HCEC 1CT (cell line): ENCODE measurements around the gene BMP7.

ENCODE experiments used
- DNase-seq: peaks from one replicate; pipeline ENCODE4 v3.0.0-alpha.2; 2017

The BMP7 gene

DNA sequence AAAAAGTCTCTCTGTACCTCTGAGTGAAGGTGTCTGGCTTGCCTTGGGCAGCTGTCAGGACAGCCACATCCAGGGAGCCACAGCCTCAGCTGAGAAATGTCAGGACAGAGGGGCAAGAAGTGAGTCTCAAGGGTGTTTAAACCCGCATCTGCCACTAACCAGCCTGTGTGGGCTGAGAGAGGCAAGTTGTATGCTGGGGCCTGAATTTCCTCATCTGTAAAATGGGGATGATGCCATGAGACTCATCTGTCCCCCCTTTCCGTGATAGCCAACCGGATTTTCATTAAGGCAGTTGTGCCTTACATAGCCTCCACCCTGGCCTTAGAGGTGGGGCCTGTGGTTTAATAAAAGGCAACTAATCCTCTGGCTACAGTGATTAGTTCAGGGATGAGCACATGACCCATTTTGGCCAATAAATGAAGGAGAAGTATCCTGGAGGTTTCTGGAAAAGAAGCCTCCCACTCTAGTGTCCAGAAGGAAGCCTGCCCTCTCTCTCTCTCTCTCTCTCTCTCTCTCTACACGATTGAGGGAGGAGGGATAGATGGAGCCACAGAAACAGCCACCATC, 79.3 kb downstream of the BMP7 start:
- no peak for DNase-seq

DNA sequence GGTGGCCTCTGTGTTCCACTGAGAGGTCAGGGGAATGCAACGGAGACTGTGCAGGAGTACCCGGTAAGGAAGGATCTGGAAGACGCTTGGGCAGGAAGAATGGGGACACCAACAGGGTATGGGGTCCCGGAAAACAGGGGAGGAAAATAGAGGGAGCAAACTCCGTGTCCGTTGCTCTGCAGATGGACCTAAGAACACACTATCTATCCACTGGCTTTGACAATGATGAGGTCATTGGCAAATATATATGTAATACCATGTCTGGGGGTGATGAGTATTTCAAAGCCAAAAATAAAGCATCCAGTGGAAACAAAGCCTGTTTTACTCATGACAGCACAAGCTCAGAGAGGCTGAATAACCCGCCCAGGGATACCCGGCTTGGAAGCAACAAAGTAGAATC, 80.2 kb downstream of the BMP7 start:
- no peak for DNase-seq

DNA sequence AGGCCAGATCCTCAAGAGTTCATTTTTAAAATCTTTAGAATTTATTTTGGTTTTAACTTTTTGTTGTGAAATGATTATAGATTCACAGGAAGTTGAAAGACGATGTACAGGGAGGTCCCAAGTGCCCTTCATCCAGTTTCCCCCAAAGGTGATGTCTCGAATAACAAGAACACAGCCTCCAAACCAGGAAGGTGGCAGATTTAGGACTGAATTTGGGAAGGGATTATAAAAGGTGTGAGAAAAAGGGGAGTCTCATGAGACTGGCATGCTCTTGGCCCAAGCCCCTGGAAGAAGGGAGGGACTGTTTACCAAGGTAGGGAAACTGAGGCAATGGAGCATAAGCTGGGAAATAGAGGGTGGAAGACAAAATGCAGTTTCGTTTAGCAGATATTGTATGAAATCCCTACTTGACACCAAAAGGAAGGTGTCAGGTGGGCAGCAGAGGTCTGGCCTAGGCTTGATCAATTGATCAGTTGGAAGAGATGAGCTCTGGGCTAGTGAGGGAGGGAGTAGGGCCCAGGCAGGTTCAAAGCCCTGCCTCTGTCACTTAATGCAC, 81.2 kb downstream of the BMP7 start:
- no peak for DNase-seq

DNA sequence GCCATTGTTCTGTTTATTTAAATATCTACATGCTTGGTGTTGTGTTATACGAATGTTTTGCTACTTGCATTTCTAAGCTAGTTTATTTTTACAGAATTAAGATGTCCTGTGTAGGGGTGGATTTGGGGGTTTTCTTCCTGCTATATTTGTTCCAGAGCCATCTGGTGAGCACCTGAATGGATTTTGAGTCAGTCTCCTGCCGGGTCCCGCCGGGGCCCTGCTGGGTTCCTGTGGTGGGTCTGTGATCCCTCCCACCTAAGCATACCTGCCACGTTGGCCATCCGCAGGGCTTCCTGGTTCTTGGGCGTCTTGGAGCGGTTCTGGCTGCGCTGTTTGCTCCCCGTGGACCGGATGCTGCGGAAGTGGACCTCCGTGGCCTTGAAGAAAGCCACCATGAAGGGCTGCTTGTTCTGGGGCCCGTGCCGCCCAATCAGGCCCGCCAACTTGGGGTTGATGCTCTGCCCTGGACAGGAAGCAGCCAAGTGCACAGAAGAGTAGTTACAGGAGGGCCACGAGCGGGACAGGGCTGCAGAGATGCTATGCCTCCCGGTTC, 82.9 kb downstream of the BMP7 start:
- DNase-seq = no peak

DNA sequence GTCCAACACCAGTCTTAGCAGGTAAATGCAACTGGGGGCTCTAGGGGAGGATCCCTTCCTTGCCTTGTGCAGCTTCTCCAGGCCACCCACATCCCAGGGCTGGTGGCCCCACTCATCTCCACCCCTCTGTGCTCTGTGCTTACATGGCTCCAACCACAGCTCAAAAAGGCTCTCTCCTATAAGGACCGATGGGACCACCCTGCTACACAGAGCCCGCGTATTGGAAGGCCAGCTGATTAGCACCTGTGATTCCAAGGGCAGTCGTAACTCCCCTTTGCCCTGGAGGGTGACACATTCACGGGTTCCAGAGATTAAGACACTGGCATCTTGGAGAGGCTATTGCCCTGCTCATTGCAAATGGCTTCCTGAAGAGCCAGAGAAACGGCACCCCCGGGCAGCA, 84.8 kb downstream of the BMP7 start:
- no peak for DNase-seq

DNA sequence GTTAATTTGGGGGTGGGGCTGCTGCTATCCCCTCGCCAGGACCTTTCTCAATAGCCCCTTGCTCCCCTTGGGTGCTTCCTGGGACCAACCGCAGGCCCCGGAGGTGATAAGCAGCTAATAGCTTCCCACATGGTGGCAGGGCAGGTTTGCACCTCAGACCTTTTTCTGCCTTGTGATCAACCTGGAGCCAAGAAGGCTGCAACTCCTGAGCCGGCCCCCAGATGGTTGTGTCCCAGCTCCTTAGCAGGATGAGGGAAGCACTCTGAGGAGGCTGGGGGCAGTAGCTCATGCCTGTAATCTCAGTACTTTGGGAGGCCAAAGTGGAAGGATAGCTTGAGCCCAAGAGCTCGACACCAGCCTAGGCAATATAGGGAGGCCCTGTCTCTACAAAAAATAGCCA, 85.5 kb downstream of the BMP7 start:
- no peak for DNase-seq

DNA sequence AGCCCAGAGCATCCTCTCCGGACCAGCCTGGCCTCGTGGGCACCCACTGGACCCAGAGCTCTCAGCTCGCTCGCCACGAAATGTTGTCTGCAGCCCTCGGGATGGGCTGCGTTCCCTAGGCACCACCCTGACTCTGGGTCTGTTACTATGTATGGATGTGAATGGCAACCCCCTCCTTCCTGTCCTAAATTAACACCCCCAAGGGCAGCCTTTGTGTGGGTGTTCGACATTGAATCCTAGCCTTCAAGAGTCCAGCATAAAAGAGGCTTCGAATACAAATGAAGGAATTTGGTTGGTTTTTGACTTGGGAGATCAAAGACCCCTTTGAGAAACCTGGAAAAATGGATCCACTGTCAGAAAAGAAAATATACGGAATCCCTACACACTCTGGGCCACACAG, 86.1 kb downstream of the BMP7 start:
- DNase-seq = no peak

DNA sequence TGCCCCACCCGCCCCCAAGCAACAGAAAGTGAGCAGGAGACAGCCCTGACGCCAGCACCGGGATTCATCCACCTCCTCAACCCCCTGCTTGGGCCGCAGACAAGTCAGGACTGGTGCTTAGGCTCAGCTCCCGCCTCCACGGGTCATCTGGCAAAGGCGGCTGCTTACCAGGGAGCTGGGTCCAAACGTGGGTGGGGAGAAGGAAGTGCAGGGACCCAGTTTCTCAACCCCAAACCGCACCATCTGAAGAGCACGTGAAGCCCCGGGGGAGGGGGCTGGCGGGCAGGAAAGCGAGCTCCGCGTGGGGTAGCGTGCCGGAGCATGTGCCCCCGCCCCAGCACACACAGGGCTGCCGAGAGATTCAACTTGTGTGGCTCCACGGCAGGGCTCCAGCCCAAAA, 87.2 kb downstream of the BMP7 start:
- no peak for DNase-seq

DNA sequence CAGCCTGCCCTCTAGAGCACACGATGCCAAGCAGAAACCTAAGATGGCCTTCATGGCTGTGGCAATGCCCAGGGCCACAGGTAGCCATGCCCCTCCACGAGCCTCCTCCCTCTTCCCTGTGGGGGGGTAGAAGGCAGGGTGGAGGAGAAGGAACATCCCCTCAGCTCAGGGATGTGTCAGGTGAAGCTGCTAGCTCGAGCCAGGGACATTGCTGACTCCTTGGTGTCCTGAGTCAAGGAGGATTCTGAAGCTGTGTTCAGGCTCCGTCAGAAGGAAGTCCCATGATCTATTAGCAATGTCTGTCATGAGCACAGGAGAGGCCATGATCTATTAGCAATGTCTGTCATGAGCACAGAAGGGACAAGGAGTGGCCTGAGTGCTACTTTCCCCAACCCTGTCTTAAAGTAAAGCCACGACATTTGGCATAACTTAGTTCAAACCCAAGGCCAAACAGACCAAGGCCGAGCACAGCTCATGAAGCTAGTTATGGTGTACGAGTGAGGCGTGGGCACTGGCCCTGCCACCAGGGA, 87.8 kb downstream of the BMP7 start:
- no peak for DNase-seq

DNA sequence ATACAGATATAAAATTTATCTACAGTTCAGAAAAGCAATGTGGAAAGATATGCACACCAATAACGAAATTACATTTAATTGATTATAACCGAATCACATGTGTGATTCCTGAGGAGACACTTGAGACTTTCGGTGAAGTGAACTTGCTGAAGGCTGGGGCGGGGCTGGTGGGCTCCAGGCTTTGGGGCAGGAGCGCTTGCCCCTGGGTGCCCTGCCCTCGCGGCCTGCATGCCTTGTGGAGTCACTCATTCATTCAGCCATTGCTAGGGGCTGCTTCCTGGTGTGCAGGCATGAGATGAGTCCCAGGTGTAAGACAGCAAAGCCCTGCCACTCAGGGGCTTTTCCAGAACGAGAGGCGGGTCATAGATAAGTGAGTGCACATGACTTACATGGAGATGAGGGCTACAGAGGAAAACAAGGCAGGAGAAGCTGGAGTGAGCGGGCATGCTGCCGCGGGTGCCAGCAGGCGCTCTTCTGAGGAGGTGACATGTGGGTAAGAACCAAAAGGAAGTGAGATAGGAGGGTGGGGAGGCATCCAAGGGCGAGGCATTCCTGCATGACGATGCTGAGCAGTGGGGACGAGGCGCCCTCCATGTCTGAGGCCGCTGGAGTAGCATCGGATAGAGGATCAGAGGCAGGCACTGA, 88.7 kb downstream of the BMP7 start:
- no peak for DNase-seq

DNA sequence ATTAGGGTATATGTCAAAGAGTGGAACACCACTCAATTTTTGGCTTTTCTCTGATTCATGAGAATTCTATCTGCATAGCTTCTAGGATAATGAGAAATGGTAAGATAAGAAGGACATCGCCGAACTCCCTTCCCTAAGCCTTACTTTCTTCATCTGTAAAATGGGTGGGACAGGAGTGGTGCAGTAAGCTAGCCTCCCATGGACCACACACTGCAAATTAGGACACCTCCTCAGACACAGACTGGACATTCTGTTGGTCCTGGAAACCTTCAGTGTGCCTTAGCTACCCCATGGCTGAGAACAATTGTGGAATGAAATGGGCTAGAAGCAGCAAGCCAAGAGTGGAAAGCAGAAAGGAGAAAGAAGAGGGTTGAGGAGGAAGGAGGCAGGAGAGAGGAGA, 89.6 kb downstream of the BMP7 start:
- no peak for DNase-seq

DNA sequence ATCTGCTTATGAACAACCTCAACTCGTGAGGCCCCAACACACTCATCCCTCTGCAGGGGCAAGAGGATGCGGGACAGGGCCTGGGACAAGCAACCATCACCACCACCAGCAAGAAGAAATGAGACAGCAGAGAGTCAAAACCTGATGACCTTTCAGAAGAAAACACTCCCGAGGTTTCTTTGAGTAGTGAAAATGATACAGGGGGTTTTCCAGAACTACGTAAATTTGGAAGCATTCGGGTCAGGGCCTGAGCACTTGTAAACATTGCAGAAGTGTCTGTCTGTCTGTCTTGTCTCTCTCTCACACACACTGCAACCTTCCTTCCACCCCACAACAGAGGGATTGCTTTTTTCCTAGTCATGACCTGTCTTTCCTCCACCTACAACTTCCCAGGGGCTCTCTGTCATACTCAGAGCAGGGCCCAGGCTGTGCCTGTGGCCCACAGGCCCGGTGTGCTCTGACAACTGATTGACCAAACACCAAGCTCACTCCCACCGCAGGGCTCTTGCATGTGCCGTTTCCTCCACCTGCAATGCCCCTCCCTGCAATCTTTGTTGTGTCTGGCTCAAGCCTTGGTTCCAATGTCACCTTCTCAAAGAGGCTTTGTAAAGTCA, 90.9 kb downstream of the BMP7 start:
- DNase-seq = no peak

DNA sequence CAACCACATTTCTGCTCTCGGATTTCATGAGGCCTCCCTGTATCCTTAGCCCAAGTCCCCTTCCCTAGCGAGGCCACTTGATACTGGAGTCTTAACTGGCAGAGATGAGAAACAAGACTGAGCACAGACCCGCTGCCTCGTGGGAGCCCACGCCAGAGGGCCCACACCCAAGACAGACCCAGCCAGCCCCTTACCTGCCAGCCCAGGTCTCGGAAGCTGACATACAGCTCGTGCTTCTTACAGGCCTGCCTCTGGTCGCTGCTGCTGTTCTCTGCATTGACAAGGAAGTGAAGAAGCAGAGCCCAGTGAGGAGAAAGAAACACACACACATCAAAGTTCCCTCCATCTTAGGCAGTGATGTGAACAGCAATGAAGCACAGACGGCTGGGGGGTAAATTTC, 91.7 kb downstream of the BMP7 start:
- no peak for DNase-seq

DNA sequence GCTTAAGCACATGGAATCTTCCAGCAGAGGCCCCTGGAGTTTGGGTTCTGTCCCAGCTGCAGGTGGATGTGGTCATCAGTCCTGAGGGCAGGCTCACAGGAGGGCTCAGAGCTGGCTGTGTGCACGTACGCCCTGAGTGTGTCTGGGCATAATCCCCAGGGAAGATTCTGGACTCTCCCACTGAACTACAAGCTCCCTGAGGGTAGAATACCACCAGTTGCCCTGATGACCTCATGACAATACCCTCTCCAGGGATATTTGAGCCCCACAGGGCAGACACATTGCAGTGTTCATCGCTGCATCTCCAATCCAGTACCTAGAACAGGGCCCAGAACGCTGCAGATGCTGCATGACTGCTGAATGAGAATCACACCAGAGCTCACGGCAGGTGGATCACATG, 92.5 kb downstream of the BMP7 start:
- no peak for DNase-seq

DNA sequence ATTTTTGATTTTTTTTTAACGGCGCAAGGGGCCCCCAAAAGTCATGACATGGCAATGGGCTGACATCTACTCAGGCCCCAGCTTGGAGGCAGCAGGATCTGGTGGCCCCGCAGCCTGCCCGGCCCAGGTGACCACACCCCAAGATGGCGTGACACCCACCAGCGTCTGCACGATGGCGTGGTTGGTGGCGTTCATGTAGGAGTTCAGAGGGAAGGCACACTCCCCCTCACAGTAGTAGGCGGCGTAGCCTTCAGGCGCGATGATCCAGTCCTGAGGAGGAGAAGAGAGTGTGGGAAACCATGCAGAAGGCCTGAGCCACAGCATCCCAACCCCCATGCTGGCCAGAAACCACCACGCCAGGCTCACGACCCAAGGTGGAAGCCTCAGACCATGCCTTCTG, 93.4 kb downstream of the BMP7 start:
- DNase-seq = no peak

DNA sequence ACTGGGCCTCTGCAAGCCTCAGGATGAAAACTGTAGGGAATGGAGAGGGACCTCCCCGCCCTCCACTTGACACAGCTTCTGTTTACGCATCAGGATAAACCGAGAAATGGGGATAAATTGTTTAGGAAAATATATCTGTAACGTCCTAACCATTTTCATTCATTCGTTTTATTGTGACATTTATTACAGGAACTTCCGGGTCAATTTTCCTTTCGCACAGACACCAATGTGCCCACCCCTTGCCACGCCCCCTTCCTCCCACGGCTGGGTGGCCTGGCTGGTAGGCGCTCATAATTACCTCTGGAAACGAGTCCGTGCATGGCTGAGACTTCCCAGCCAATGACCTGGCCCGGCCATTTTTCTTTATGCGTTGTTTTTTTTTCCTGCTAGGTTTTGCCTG, 96.1 kb downstream of the BMP7 start:
- no peak for DNase-seq

DNA sequence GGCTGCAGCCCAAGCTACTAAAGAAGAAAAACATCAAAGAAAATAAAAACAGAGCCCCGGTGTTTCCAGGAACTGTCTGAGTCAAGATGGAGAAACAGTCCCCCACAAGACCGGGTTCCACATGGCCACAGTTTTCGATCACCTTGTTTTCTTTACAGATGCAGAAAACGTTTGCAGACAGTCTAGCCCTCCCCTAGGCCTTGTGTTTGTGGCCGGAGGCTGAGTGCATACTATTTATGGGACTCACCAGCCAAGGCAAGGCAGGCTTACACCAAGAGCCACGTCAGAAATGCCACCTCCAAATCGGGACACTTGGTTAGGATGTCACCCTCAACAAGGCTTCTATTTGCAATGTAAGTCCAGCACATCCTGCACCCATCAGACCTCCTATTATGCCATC, 97.3 kb downstream of the BMP7 start:
- DNase-seq = no peak

DNA sequence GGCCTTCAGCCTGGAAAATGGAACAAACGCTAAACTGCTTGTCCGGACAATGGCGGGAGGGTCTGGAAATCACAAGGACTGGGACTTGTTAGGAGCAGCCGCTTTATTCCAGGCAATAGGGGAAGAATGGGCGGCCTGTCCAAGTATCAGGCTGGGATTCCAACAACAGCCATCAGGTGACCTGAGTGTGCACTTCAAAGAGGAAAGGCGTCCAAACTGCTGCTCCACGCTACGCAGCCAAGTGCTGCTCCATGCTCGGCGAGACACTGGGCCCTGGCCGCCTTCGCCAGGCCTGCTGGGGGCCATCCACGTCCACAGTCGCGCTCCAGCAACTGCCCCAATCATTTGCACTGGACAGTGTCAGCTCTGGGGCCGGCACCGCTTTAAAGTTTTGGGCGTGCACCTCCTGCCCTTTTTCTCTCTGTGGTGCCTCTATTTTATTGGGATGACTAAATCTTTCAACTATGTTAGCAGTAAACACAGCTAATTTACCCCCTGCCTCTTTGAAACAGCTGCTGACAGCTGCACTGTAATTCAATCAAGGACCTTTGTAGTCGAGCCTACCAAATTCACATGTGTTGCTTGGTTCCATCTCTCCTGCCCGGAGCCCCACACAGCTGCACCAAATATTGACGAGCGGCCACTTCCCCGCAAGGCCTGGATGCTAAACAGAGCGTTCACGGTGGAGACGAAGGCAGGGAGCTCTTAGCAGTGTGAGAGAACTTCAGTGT, 98.3 kb downstream of the BMP7 start:
- no peak for DNase-seq

DNA sequence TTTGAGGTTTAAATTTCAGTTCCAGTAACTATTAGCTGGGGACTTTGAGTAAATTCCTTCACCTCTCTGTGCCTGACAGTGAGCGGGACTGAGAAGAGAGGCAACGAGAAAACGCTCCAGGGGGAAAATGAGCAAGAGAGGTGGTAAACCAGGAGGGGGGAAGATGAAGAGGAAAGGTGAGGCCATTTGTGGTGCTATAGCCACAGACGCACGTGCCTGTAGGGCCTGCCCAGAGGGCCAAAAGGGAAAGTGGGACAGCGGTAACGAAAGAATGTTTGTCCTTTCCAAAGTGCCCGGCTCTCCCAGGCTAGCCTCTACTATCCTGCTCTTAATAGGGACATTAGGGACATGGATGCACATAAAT, 99.2 kb downstream of the BMP7 start:
- no peak for DNase-seq

DNA sequence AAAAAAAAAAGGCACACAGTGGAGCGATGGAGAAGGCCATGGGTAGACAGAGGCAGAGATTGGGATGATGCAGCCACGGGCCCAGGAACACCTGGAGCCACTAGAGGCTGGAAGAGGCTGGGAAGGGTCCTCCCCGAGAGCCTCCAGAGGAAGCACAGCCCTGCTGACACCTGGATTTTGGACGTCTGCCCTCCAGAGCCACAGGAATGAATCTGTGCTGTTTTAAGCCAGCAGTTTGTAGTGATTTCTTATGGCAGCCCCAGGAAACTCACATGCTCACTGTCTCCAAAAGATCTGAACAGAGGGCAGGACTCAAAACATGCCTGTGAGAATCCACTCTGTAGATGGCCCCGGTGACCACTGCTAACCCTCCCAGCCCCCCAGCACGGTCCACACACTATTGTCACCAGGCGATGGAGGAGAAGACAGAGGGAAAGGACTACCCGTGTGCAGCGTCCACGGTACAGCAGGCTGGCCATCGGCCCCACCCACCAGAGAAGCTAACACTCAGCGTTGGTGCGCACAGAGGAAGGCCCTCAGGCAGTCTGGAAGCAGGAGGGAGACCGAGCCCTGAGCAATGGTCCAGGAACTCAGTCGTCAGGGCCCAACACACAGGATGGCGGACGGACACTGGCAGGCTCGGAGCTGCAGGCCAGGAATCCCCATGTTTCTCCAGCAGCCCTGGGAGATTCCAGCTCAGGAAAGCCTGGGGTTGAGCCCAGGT, 99.7 kb downstream of the BMP7 start:
- DNase-seq = no peak

DNA sequence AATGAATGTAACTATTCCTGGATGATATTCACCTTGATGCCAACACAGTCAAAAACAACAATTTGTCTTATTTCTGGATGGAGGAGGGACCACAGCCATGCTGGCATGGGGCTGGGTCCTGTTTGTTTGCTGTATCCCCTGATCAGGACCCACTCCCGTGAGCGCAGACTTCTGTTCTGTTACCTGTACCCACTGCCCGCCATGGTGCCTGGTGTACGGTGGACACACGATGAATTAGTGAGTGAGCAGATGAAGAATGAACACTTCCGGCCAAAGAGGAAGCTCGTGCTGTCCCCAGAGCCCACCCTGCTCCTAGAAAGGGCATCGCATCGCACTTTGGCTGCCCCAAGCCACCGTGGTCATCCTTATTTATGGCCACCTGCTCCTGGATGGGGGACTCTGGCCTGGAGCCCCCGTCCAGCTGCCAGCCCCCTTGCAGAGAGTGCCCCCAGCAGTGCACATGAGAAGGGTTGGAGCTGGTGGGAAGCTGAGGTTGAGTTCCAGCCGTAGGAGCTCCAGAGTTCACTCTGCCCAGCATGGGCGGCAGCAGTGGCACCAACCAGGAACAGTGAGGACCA, 100.9 kb downstream of the BMP7 start:
- no peak for DNase-seq

DNA sequence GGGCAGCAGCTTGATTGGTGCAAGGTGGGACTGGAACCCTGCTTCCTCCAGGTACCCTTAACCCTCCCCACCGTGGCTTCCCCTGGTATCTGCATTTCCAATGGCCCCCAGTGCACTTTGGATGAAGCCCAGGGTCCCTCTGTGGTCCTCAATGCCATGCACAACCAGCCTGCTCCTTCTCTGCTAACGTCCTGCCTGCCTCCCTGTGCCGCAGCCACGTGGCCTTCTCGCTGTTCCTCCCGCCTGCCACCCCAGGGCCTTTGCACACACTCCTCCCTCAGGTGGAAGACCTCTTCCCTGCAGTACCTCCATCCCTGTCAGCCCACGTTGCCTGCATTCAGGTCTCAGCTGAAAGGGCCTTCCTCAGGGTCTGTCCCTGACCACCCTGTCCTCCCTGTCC, 101.6 kb downstream of the BMP7 start:
- DNase-seq = no peak
